22Rv1 (cell line): ENCODE data around the gene TRAPPC14.

Experiments used
- ZFX ChIP-seq: fragments of 450-650 bp; IDR thresholded peaks from 2 replicates; pipeline ENCODE4 v1.6.1; 2017; ENCODE audit warnings: antibody characterized with exemption, borderline replicate concordance
- TF ChIP-seq, protein P1 (sequence below): fragments of 450-650 bp; IDR thresholded peaks from 2 replicates; pipeline ENCODE4 v1.5.1; 2017; ENCODE audit warnings: mild to moderate bottlenecking

DNA sequence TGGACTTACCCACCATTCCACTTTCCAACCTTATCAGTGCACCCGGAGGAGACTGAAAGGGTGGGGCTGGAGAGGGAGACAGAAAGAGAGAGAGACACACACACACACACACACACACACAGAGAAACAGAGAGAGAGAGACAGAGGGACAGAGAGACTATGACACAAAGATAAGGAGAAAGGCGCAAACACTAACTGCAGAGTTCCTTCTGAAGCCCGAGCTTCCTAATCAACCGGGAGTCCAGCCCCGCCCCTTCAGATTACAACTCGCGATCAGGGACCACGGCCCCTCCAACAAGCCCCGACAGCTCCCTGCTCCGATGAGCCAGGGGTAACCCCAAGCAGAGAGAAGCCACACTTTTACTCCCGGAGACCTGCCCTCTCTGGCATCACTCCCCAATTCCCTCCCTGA, 9.4 kb upstream of the TRAPPC14 start:
- TF ChIP-seq, protein P1, sequence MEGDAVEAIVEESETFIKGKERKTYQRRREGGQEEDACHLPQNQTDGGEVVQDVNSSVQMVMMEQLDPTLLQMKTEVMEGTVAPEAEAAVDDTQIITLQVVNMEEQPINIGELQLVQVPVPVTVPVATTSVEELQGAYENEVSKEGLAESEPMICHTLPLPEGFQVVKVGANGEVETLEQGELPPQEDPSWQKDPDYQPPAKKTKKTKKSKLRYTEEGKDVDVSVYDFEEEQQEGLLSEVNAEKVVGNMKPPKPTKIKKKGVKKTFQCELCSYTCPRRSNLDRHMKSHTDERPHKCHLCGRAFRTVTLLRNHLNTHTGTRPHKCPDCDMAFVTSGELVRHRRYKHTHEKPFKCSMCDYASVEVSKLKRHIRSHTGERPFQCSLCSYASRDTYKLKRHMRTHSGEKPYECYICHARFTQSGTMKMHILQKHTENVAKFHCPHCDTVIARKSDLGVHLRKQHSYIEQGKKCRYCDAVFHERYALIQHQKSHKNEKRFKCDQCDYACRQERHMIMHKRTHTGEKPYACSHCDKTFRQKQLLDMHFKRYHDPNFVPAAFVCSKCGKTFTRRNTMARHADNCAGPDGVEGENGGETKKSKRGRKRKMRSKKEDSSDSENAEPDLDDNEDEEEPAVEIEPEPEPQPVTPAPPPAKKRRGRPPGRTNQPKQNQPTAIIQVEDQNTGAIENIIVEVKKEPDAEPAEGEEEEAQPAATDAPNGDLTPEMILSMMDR, result no peak
- no peak for TF ChIP-seq ZFX
